HCT116 (cell line): ENCODE results near the gene NECTIN4. TPM values are rescaled to one million over a fixed set of nuclear protein-coding genes. Genes with fewer than 3 reads are reported as not detected.

ENCODE experiments used
- ATAC-seq: fragments of 200-7000 bp; cut with Tn5 transposase; 2 replicates; pipeline ENCODE4 v1.9.1; 2020; ENCODE audit warnings: mild to moderate bottlenecking, moderate library complexity
- BruUV-seq: library from RNA; stranded (reverse); fragments of 400-500 nt; replicated peaks from 2 replicates; lab custom pipeline; 2021; lab: Mats Ljungman, UMichigan
- CTCF ChIA-PET: fragments of 300-600 bp; sonication (Branson Sonifier 250); formaldehyde crosslinking; loops from one replicate; lab custom pipeline; 2021; ENCODE audit warnings: antibody characterized with exemption; lab: Charles Lee
- POLR2A ChIA-PET: fragments of 300-600, 350-600 bp; sonication (Branson Sonifier 250); formaldehyde crosslinking; loops from one replicate; lab custom pipeline; 2021; ENCODE audit warnings: antibody characterized with exemption; lab: Charles Lee
- RAD21 ChIA-PET, 2 experiments: fragments of 300-600 bp; sonication (Branson Sonifier 250); formaldehyde crosslinking; loops; one replicate each; lab custom pipeline; 2023; ENCODE audit warnings: low total read pairs in 2 of 2; ENCODE audit not compliant: uncharacterized antibody in 2 of 2, unreplicated experiment in 2 of 2, low non-redundant PET in 1 of 2; lab: Charles Lee
- DNase-seq: peaks from one replicate; pipeline ENCODE4 v3.0.0-alpha.2; 2010; ENCODE audit warnings: low read depth, low spot score
- H2AFZ ChIP-seq: fragments of 200-600 bp; shearing (Covaris generic), sonication (generic); 2 replicates; pipeline ENCODE4 v1.6.1; 2017; ENCODE audit warnings: low read depth, mixed run types, mixed read lengths, antibody characterized with exemption, low read length; ENCODE audit not compliant: poor library complexity, severe bottlenecking
- H3K27ac ChIP-seq: 2 replicates; pipeline ENCODE4 v1.5.1; 2012; ENCODE audit warnings: low read depth, low read length
- H3K27me3 ChIP-seq: fragments of 200-600 bp; sonication (generic); 2 replicates; pipeline ENCODE4 v1.6.1; 2016; ENCODE audit warnings: mixed run types, low read length, mixed read lengths; ENCODE audit not compliant: insufficient read depth
- H3K36me3 ChIP-seq, 2 experiments: fragments of 200-500 bp in 1 of 2; fragments of 200-600 bp in 1 of 2; sonication (Bioruptor generic) in 1 of 2; sonication (generic) in 1 of 2; 2 replicates each; pipeline versions ENCODE4 v1.5.1 to v1.6.1; 2014 to 2016; ENCODE audit warnings: low read length in 2 of 2, inconsistent platforms in 1 of 2, mixed read lengths in 1 of 2, mixed run types in 1 of 2; ENCODE audit not compliant: insufficient read depth in 2 of 2, control insufficient read depth in 1 of 2
- H3K4me1 ChIP-seq, 2 experiments: fragments of 200-600 bp in 1 of 2; sonication (generic) in 1 of 2; 2 replicates each; pipeline versions ENCODE4 v1.5.1 to v1.6.1; 2012 to 2017; ENCODE audit warnings: low read length in 2 of 2, inconsistent platforms in 1 of 2, mild to moderate bottlenecking in 1 of 2, mixed read lengths in 1 of 2, mixed run types in 1 of 2, moderate library complexity in 1 of 2; ENCODE audit not compliant: insufficient read depth in 2 of 2, control insufficient read depth in 1 of 2
- H3K4me2 ChIP-seq: fragments of 200-600 bp; sonication (generic); 2 replicates; pipeline ENCODE4 v1.6.1; 2017; ENCODE audit warnings: mixed run types, low read length, mixed read lengths
- H3K4me3 ChIP-seq, 2 experiments: fragments of 200-600 bp in 1 of 2; sonication (generic) in 1 of 2; replicated peaks in 1 of 2; 2 replicates each; pipeline ENCODE4 v1.5.1; 2011 to 2016; ENCODE audit warnings: low read length in 2 of 2, control low read depth in 1 of 2, low read depth in 1 of 2, mild to moderate bottlenecking in 1 of 2, mixed read lengths in 1 of 2, mixed run types in 1 of 2
- H3K79me2 ChIP-seq: fragments of 200-600 bp; sonication (generic); 2 replicates; pipeline ENCODE4 v1.6.1; 2017; ENCODE audit warnings: mild to moderate bottlenecking, mixed run types, low read length, moderate library complexity, mixed read lengths; ENCODE audit not compliant: insufficient read depth
- H3K9ac ChIP-seq: fragments of 200-600 bp; sonication (generic); 2 replicates; pipeline ENCODE4 v1.6.1; 2016; ENCODE audit warnings: low read length, mixed read lengths
- H3K9me2 ChIP-seq: fragments of 200-600 bp; sonication (generic), shearing (Covaris generic); 2 replicates; pipeline ENCODE4 v1.6.1; 2017; ENCODE audit warnings: mixed run types, mild to moderate bottlenecking, moderate library complexity; ENCODE audit not compliant: insufficient read depth
- H3K9me3 ChIP-seq, 2 experiments: fragments of 200-500 bp in 1 of 2; fragments of 200-600 bp in 1 of 2; sonication (Bioruptor generic) in 1 of 2; sonication (generic) in 1 of 2; 2 replicates each; pipeline ENCODE4 v1.6.1; 2014 to 2017; ENCODE audit warnings: low read length in 2 of 2, mixed read lengths in 2 of 2, inconsistent platforms in 1 of 2, low read depth in 1 of 2, mild to moderate bottlenecking in 1 of 2, mixed run types in 1 of 2, moderate library complexity in 1 of 2; ENCODE audit not compliant: control insufficient read depth in 1 of 2, insufficient read depth in 1 of 2
- H4K20me1 ChIP-seq: fragments of 200-600 bp; sonication (generic), shearing (Covaris generic); 2 replicates; pipeline ENCODE4 v1.6.1; 2017; ENCODE audit warnings: mixed run types, mild to moderate bottlenecking, moderate library complexity; ENCODE audit not compliant: insufficient read depth
- ATF3 ChIP-seq: IDR thresholded peaks from 2 replicates; pipeline ENCODE4 v1.6.1; 2012
- CBX3 ChIP-seq: IDR thresholded peaks from 2 replicates; pipeline ENCODE4 v1.6.1; 2012; ENCODE audit warnings: low read depth
- CEBPB ChIP-seq: IDR thresholded peaks from 2 replicates; pipeline ENCODE4 v1.6.1; 2012; ENCODE audit warnings: low read depth
- SIN3A ChIP-seq: IDR thresholded peaks from 2 replicates; pipeline ENCODE4 v1.6.1; 2012; ENCODE audit warnings: low read depth
- SRF ChIP-seq: IDR thresholded peaks from 2 replicates; pipeline ENCODE4 v1.6.1; 2012; ENCODE audit warnings: low read depth
- ZFX ChIP-seq: fragments of 450-650 bp; IDR thresholded peaks from 2 replicates; pipeline ENCODE4 v1.6.1; 2017
- intact Hi-C: fragments of 100-400 bp; cut with micrococcal nuclease; formaldehyde crosslinking; loops from 2 replicates; pipeline ENCODE4 v1.10.0; 2022
- total RNA-seq: library from RNA; stranded (reverse); gene quantifications from one replicate; pipeline ENCODE4 v1.2.1, GENCODE V29; 2021; ENCODE audit not compliant: unreplicated experiment
- TF ChIP-seq, protein P1 (sequence below): IDR thresholded peaks from 2 replicates; pipeline ENCODE4 v1.6.1; 2012

The NECTIN4 gene
- total RNA-seq, 1 experiment from 2014 or later, result 3.3 TPM

GRCh38 chr1:161091093-161091492 is 1.7 kb upstream of the NECTIN4 start:
- Histone ChIP-seq H3K9me3 (no peaks in the 10 kb centered on the region), H3K79me2 (no peaks in the 10 kb centered on the region), H3K36me3 (no peaks in the 10 kb centered on the region), H3K9me2 (no peaks in the 10 kb centered on the region), H4K20me1 (no peaks in the 10 kb centered on the region), H3K27ac (no peak overlapping the region), H3K4me1 (peaks cover 11 to 63% of the 10 kb centered on the region in 2 experiments), H3K4me2 (no peak overlapping the region), H3K4me3 (no peak overlapping the region), H3K27me3 (no peaks in the 10 kb centered on the region), H2AFZ (no peak overlapping the region), H3K9ac (no peak overlapping the region)
- DNase-seq (no peak), ATAC-seq (no peak)
- RAD21 ChIA-PET, result no interaction called here
- BruUV-seq, result no TSS peak
- intact Hi-C loops, result no loop called here
- POLR2A ChIA-PET, result no interaction called here
- CTCF ChIA-PET, result no interaction called here
- TF ChIP-seq, protein P1, sequence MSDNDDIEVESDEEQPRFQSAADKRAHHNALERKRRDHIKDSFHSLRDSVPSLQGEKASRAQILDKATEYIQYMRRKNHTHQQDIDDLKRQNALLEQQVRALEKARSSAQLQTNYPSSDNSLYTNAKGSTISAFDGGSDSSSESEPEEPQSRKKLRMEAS, result no peak
- no peak for TF ChIP-seq ZFX

DNA sequence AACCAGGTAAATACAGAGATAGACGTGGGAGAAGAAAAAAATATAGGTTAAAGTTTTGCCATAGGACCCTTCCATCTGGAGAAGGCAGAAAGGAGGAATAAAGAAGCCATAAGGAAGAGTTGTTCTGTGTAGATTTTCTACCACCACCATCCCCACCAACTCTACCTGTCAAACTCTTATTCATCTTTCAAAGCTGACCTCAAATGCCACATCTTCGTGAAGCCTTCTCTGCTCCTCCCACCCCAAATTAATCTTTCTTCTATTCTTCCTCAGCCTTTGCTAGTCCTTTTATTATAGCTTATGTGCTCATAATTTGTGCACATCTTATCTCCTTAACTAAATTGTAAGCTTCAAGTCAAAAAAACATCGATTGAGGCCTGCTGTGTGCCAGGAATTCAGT is 1.3 kb upstream of the NECTIN4 start:
- Histone ChIP-seq H3K4me1 (peaks cover 11 to 67% of the 10 kb centered on the region in 2 experiments), H3K9me3 (no peaks in the 10 kb centered on the region), H3K4me3 (no peak overlapping the region), H3K27ac (no peak overlapping the region), H3K79me2 (no peaks in the 10 kb centered on the region), H4K20me1 (no peaks in the 10 kb centered on the region), H3K4me2 (no peak overlapping the region), H3K9me2 (no peaks in the 10 kb centered on the region), H3K36me3 (no peaks in the 10 kb centered on the region), H3K9ac (no peak overlapping the region), H2AFZ (no peak overlapping the region), H3K27me3 (no peaks in the 10 kb centered on the region)
- RAD21 ChIA-PET, result no interaction called here
- POLR2A ChIA-PET, result no interaction called here
- BruUV-seq, result no TSS peak
- no peak for ATAC-seq
- CTCF ChIA-PET, result no interaction called here
- DNase-seq, result no peak
- intact Hi-C loops, result no loop called here
- TF ChIP-seq SRF (no peak), ATF3 (no peak), CEBPB (no peak), SIN3A (no peak), CBX3 (no peak)
